ENCODE data around the gene SLC25A29.

The SLC25A29 gene

DNA sequence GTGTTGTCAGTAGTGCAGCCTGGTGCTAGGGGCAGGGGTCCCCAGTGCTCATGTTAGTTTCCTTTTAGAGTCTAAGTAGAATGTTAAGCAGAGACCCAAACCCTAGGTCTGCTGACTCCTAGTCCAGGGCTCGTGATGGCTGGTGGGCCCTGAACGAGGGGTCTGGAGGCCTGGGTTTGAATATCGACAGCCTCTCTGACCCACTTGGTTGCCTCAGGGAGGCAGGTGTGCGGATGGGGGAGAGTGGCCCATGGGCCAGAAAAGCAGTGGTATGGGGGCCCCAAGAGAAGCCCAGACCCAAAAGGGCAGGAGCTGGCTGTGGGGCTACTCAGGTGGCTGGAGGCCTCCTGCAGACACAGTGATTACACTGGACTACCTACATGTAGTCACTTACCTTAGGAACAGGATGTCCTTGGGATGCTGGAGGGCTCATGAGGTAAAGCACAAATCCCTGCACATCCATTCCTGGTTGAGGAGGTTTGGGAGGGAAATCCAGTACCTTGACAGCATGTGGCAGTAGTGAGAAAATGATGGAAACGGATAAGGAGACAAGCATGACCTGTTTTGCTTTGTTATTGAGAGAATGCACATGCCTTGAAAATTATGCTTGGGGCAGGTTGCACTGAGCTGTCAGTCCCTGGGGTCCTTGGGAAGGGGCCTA is 1.7 kb upstream of the SLC25A29 start:
- H3K36me3 ChIP-seq: peaks cover 0 to 19% (median 8%) of the 10 kb centered on the region in 11 experiments; a peak in 12 of 22 replicates

GRCh38 chr14:100306998-100307765 is 938 bp upstream of the SLC25A29 start:
- H3K4me2 ChIP-seq: peak overlapping the region; percentile 85 to 99 (median 97)
- H3K4me3 ChIP-seq: peak overlapping the region; percentile 78 to 97 (median 95)
- peaks cover 21 to 45% (median 33%) of the 10 kb centered on the region in 11 experiments for H4K20me1 ChIP-seq
- H3K27me3 ChIP-seq: no peaks in the 10 kb centered on the region
- no peak for TF ChIP-seq Cebpa-rat (IDR thresholded peaks at IDR 0.05)
- H3K9me3 ChIP-seq (replicated peaks in 1 of 11): no peaks in the 10 kb centered on the region
- peaks cover 65 to 78% (median 75%) of the 10 kb centered on the region in 10 experiments for H3K4me1 ChIP-seq
- peak overlapping the region; percentile 57 to 98 (median 94) for H3K27ac ChIP-seq
- H3K36me3 ChIP-seq: peaks cover 0 to 26% (median 12%) of the 10 kb centered on the region in 11 experiments; a peak in 12 of 22 replicates
- peak overlapping the region; percentile 83 to 99 (median 96) for H3K9ac ChIP-seq

More for the DNA sequence above, 1.7 kb upstream of the SLC25A29 start:
- H3K9ac ChIP-seq: peak overlapping the region; percentile 83 to 99 (median 96)
- peaks cover 67 to 78% (median 75%) of the 10 kb centered on the region in 10 experiments for H3K4me1 ChIP-seq
- peak overlapping the region; percentile 78 to 97 (median 95) for H3K4me3 ChIP-seq
- H3K27ac ChIP-seq: peak overlapping the region in 9 of 11 experiments; percentile 85 to 98 (median 95); a peak in 18 of 22 replicates
- no peaks in the 10 kb centered on the region for H3K9me3 ChIP-seq (replicated peaks in 1 of 11)
- H4K20me1 ChIP-seq: peaks cover 21 to 37% (median 26%) of the 10 kb centered on the region in 11 experiments
- no peaks in the 10 kb centered on the region for H3K27me3 ChIP-seq
- TF ChIP-seq Cebpa-rat (IDR thresholded peaks at IDR 0.05): no peak
- H3K4me2 ChIP-seq: peak overlapping the region; percentile 85 to 99 (median 97)

- H3K4me1 ChIP-seq: peaks cover 49 to 75% (median 66%) of the 10 kb centered on the region in 10 experiments
- H4K20me1 ChIP-seq: peaks cover 21 to 61% (median 47%) of the 10 kb centered on the region in 11 experiments
- TF ChIP-seq Cebpa-rat (IDR thresholded peaks at IDR 0.05): no peak
- peak overlapping the region; percentile 78 to 97 (median 95) for H3K4me3 ChIP-seq
- H3K4me2 ChIP-seq: peak overlapping the region; percentile 83 to 99 (median 94)
- H3K9ac ChIP-seq: peak overlapping the region; percentile 83 to 99 (median 96)
- no peaks in the 10 kb centered on the region for H3K27me3 ChIP-seq
- H3K9me3 ChIP-seq (replicated peaks in 1 of 11): no peaks in the 10 kb centered on the region
- peaks cover 0 to 30% (median 12%) of the 10 kb centered on the region in 11 experiments; a peak in 12 of 22 replicates for H3K36me3 ChIP-seq
- peak overlapping the region; percentile 67 to 98 (median 94) for H3K27ac ChIP-seq
Observed at GRCh38 chr14:100305324-100306100, 732 bp downstream of the SLC25A29 start.

DNA sequence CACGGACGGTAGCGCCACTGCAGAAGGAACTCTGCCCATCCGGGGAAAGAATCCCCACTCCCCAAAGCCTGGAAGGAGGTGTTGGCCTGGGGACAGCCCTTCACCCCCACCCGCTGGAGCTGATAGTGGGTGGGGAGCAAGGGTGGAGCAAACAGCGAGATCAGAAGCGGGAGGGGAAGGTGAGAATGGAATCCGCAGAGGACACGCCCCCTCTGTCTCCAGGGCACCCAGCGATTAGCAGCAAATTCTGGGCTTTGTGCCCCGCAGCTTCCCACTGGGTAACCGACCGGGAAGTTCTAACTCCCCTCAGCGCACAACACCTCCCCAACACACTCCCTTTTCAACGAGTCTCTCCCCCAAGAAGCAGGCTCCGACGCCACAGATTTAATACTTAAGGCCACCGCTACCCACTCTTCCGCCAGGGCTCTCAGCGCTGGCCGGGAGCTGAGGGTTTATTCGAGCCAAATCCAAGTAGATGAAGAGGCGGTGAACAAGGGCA is 1.4 kb downstream of the SLC25A29 start:
- Histone ChIP-seq H3K9me3 (replicated peaks in 1 of 11) (no peaks in the 10 kb centered on the region), H3K4me2 (peak overlapping the region; percentile 83 to 99 (median 94)), H3K36me3 (peaks cover 0 to 30% (median 12%) of the 10 kb centered on the region in 11 experiments; a peak in 12 of 22 replicates), H3K4me3 (peak overlapping the region; percentile 78 to 97 (median 95)), H3K27me3 (no peaks in the 10 kb centered on the region), H3K4me1 (peaks cover 49 to 81% (median 71%) of the 10 kb centered on the region in 10 experiments), H4K20me1 (peaks cover 21 to 68% (median 53%) of the 10 kb centered on the region in 11 experiments), H3K9ac (peak overlapping the region; percentile 83 to 99 (median 96)), H3K27ac (peak overlapping the region; percentile 67 to 98 (median 94); a peak in 20 of 22 replicates)
- no peak for TF ChIP-seq Cebpa-rat (IDR thresholded peaks at IDR 0.05)

GRCh38 chr14:100303925-100304324 is 2.3 kb downstream of the SLC25A29 start:
- Histone ChIP-seq H3K27ac (peak overlapping the region in 3 of 11 experiments; percentile 95 to 98 (median 97); a peak in 2 of 22 replicates), H3K9ac (peak overlapping the region in 10 of 11 experiments; percentile 26 to 99 (median 96); a peak in 15 of 22 replicates), H3K9me3 (replicated peaks in 1 of 11) (no peaks in the 10 kb centered on the region), H3K4me1 (peaks cover 53 to 81% (median 71%) of the 10 kb centered on the region in 10 experiments), H3K36me3 (peaks cover 4 to 37% (median 16%) of the 10 kb centered on the region in 11 experiments; a peak in 16 of 22 replicates), H4K20me1 (peaks cover 30 to 77% (median 63%) of the 10 kb centered on the region in 11 experiments), H3K4me3 (peak overlapping the region in 6 of 10 experiments; percentile 93 to 97 (median 96); a peak in 8 of 20 replicates), H3K4me2 (peak overlapping the region; percentile 83 to 99 (median 94)), H3K27me3 (no peaks in the 10 kb centered on the region)
- no peak for TF ChIP-seq Cebpa-rat (IDR thresholded peaks at IDR 0.05)

DNA sequence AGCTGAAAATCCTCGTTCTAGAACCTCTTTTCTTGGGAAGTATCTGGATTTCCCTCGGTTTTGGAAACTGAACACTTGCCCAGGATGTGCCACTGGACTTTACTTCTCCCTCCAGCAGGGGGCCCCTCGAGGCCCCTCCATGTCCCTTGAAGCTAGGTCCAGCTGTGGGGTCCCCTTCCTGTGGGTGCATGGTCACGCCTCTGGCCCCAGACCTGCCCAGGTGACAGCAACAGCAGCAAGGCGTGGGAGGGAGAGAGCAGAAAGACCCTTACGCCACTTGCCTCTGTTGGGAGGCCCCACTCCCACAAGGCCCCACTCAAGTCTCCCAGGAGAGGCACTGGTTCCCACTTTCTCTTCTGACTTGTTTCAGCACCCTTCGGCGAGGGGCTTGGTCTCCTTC is 3.1 kb downstream of the SLC25A29 start:
- H3K36me3 ChIP-seq: peaks cover 11 to 45% (median 23%) of the 10 kb centered on the region in 11 experiments; a peak in 17 of 22 replicates
- H3K27me3 ChIP-seq: no peaks in the 10 kb centered on the region
- no peaks in the 10 kb centered on the region for H3K9me3 ChIP-seq (replicated peaks in 1 of 11)
- peak overlapping the region in 3 of 11 experiments; percentile 5 to 28 (median 15); a peak in 3 of 22 replicates for H3K27ac ChIP-seq
- peak overlapping the region; percentile 83 to 99 (median 94) for H3K4me2 ChIP-seq
- no peak overlapping the region for H3K4me3 ChIP-seq
- H3K4me1 ChIP-seq: peaks cover 53 to 81% (median 71%) of the 10 kb centered on the region in 10 experiments
- no peak for TF ChIP-seq Cebpa-rat (IDR thresholded peaks at IDR 0.05)
- H4K20me1 ChIP-seq: peaks cover 37 to 77% (median 70%) of the 10 kb centered on the region in 11 experiments
- H3K9ac ChIP-seq: peak overlapping the region in 5 of 11 experiments; percentile 3 to 98 (median 19); a peak in 4 of 22 replicates

DNA sequence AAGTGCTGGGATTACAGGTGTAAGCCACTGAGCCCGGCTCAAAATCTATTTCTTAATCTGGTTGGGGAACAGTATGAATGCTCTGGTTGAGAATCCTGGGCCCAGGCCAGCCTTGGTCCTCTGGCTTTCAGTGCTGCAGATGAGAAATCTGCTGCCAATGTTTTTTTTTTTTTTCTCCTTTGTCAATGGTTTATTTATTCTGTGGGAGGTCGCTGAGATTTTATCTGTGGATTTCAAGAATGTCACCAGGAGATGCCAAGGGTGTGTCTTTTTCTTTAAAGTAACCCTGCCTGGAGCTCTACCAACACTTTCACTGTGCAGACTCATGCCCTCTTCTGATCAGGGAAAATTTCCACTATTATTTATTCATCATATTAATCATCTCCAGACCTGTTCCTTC is 3.6 kb downstream of the SLC25A29 start:
- Histone ChIP-seq H3K27ac (0 out of 22 replicates have a peak overlapping the region, but pooled peaks of 1 of the 11 experiments have one; percentile 15), H3K9me3 (replicated peaks in 1 of 11) (no peaks in the 10 kb centered on the region), H3K9ac (no peak overlapping the region; a peak in 1 of 22 replicates), H3K27me3 (no peaks in the 10 kb centered on the region), H3K4me2 (peak overlapping the region in 6 of 11 experiments; percentile 88 to 97 (median 94); a peak in 7 of 22 replicates), H4K20me1 (peaks cover 43 to 78% (median 76%) of the 10 kb centered on the region in 11 experiments), H3K36me3 (peaks cover 11 to 50% (median 26%) of the 10 kb centered on the region in 11 experiments; a peak in 17 of 22 replicates), H3K4me3 (no peak overlapping the region), H3K4me1 (peaks cover 53 to 81% (median 71%) of the 10 kb centered on the region in 10 experiments)
- TF ChIP-seq Cebpa-rat (IDR thresholded peaks at IDR 0.05): no peak

All from BLaER1 treated with 17β-estradiol and CSF1 and Interleukin-3, amounts not matched to agents 10 nM and 100 nM (cell line).